Measurements from ENCODE around the gene GTPBP1.

Gene GTPBP1

GRCh38 chr22:38733329-38733723 lies 27.6 kb downstream of the GTPBP1 start:
- no peak for TF ChIP-seq ZFX (IDR thresholded peaks at IDR 0.05)
- TF ChIP-seq, protein P1, sequence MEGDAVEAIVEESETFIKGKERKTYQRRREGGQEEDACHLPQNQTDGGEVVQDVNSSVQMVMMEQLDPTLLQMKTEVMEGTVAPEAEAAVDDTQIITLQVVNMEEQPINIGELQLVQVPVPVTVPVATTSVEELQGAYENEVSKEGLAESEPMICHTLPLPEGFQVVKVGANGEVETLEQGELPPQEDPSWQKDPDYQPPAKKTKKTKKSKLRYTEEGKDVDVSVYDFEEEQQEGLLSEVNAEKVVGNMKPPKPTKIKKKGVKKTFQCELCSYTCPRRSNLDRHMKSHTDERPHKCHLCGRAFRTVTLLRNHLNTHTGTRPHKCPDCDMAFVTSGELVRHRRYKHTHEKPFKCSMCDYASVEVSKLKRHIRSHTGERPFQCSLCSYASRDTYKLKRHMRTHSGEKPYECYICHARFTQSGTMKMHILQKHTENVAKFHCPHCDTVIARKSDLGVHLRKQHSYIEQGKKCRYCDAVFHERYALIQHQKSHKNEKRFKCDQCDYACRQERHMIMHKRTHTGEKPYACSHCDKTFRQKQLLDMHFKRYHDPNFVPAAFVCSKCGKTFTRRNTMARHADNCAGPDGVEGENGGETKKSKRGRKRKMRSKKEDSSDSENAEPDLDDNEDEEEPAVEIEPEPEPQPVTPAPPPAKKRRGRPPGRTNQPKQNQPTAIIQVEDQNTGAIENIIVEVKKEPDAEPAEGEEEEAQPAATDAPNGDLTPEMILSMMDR (conservative IDR thresholded peaks at IDR 0.05), result no peak; the same call in 1 of the 2 replicates
- peak overlapping the region; percentile 39 for H3K27ac ChIP-seq

- TF ChIP-seq, protein P1 (conservative IDR thresholded peaks at IDR 0.05), result no peak
- TF ChIP-seq ZFX (IDR thresholded peaks at IDR 0.05), result no peak
- H3K27ac ChIP-seq, result peak overlapping the region; percentile 39
Observed at GRCh38 chr22:38733724-38734381, 28.1 kb downstream of the GTPBP1 start.

DNA sequence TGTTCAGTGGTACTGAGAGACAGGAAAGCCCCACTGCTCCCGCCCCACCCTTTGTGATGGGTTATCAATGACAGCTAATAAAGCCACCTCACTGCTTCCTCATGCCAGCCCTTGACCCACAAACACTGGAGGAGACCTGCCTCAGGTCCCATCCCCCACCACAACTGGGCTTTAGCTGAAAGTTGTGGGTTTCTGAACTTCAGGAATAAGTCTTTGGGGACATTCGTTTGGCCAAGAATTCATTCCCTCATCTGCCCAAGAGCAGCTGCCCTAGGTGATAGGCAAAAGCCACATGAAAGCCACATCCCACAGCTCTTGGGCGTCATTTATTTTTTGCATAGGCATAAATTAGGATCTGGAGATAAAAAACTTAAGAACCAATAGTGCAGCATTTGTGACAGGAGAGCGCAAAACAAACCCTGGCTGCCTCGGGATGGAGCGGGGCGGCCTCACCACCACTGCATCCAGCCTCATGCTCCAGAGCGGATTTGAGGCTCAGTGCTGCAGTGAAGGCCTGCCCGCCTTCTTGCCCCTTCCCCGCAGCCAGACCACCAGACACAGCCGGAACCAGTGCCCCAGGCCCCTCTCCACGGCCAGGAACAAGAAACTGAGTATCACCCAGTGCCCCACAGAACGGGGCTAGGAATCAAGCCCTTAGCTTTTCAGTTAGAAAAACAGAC lies 28.8 kb downstream of the GTPBP1 start:
- TF ChIP-seq, protein P1 (conservative IDR thresholded peaks at IDR 0.05), result no peak
- no peak for TF ChIP-seq ZFX (IDR thresholded peaks at IDR 0.05)
- H3K27ac ChIP-seq, result peak overlapping the region; percentile 39

DNA sequence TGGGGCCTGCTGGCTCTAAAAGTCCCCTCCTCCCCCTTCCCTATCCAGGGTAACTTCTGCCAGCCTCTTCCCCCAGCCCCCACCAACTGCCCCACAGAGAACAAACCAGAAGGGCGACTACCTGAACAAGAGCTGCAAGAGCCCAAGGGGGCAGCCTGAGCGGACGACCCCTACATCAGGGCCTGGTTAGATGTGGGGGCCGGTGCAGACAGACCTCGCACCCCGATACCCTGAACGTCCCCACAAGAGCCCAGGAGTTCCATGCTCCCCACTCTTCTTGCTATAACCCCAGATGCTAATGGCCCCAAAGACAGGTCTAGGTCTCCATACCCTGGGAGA lies 29.4 kb downstream of the GTPBP1 start:
- TF ChIP-seq ZFX (IDR thresholded peaks at IDR 0.05), result no peak
- TF ChIP-seq, protein P1 (conservative IDR thresholded peaks at IDR 0.05), result no peak
- H3K27ac ChIP-seq, result no peak overlapping the region

DNA sequence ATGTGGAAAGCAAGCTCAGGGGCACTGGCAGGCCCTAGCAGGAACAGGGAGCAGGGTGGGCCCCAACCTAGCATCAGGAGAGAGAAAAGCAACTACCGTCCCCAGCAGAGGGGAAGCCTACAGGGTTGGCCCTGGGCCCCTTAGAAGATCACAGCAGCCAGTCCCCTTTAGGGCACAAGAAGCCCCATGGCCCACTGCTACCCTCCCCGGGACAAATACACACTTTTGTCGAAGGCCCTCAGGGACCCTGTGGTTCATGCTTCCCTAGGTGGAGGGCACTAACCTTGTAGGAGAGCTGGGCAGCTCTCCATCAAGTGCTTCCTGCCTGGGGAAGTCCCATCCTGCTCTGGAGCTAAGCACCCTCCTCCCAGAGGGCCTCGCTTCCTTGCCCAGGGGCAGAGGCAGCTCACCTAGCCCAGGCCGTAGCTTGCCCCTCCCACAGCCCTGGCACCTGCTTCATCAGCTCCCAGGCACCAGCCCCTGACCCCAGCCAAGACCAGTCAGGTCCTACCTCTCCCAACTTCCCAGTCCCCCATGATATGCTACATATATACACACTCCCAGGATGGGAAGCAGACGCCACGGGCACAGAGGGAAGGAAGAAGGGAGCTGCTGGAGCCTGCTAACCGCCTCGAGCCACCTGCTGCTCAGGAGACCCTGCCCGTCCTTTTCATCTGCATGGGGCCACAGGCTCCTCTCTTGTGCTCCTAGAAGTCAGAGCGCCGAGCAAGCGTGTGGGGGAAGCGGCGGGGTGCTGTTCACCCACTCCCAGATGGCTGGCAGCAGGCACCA lies 29.9 kb downstream of the GTPBP1 start:
- no peak overlapping the region for H3K27ac ChIP-seq
- TF ChIP-seq, protein P1 (conservative IDR thresholded peaks at IDR 0.05), result no peak
- TF ChIP-seq ZFX (IDR thresholded peaks at IDR 0.05), result no peak

DNA sequence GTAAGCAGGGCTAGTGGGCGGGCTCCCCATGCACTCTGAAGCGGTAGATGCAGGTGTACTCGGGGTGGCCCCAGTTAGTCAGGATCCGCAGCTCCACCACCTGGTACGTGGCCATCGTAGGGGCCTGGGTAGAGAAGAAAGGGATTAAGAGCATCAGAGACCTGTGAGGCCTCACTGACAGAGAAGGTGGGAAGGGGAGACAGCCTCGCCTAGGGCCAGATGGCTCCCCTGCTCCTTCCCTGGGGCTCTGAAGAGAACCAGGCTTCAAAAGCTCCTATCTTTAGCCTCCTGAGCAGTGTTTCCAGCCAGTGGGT lies 30.5 kb downstream of the GTPBP1 start:
- TF ChIP-seq ZFX (IDR thresholded peaks at IDR 0.05), result no peak
- TF ChIP-seq, protein P1 (conservative IDR thresholded peaks at IDR 0.05), result no peak
- H3K27ac ChIP-seq, result no peak overlapping the region
